K562 (cell line): ENCODE results near the gene SEH1L. TPM values are rescaled to one million over a fixed set of nuclear protein-coding genes. Genes with fewer than 3 reads are reported as not detected.

Experiments used
- ATAC-seq: fragments of 200-7000 bp; cut with Tn5 transposase; 3 replicates; pipeline ENCODE4 v1.9.1; 2020; ENCODE audit warnings: moderate library complexity
- BruUV-seq: library from RNA; stranded (reverse); fragments of 400-500 nt; replicated peaks from 2 replicates; lab custom pipeline; 2021; lab: Mats Ljungman, UMichigan
- CTCF ChIA-PET: fragments of 300-600 bp; formaldehyde crosslinking; extraction: SDS; loops from one replicate; lab custom pipeline; 2021; ENCODE audit warnings: low intra/inter-chr PET ratio; lab: Yijun Ruan, JAX
- POLR2A ChIA-PET: fragments of 300-600, 350-650 bp; sonication (Branson Sonifier 250); formaldehyde crosslinking; extraction: SDS; loops from one replicate; lab custom pipeline; 2021; ENCODE audit warnings: antibody characterized with exemption, inconsistent platforms; lab: Yijun Ruan, JAX
- DNase-seq, 4 experiments: peaks; one replicate each; pipeline versions ENCODE4 v3.0.0 to v3.0.0-alpha.2; 2011 to 2018; ENCODE audit warnings: low spot score in 3 of 4, mixed read lengths in 3 of 4; ENCODE audit errors: extremely low read depth in 1 of 4
- FAIRE-seq: peaks from 2 replicates; lab custom pipeline; 2011; peaks lifted over from hg19 to GRCh38; lab: Jason Lieb, UNC
- H2AFZ ChIP-seq: 2 replicates; pipeline ENCODE4 v1.6.0; 2011; ENCODE audit warnings: low read depth, low read length, control low read depth, inconsistent platforms
- H3K27ac ChIP-seq: fragments of 200-600 bp; 3 replicates; pipeline ENCODE4 v1.8.0; 2011; ENCODE audit warnings: low read depth, mild to moderate bottlenecking, control low read depth, inconsistent platforms, low read length, moderate library complexity, mixed read lengths; ENCODE audit errors: extremely low read depth
- H3K27me3 ChIP-seq, 2 experiments: fragments of 300-600 bp in 1 of 2; 2 replicates in 1 of 2; 3 replicates in 1 of 2; pipeline versions ENCODE4 v1.6.0 to v1.8.0; 2011; ENCODE audit warnings: inconsistent platforms in 2 of 2, low read length in 2 of 2, mild to moderate bottlenecking in 1 of 2, mixed read lengths in 1 of 2, moderate library complexity in 1 of 2; ENCODE audit not compliant: control insufficient read depth in 2 of 2, insufficient read depth in 2 of 2
- H3K36me3 ChIP-seq: fragments of 300-600 bp; 3 replicates; pipeline ENCODE4 v1.8.0; 2011; ENCODE audit warnings: mild to moderate bottlenecking, low read length, inconsistent platforms; ENCODE audit not compliant: control insufficient read depth, insufficient read depth
- H3K4me1 ChIP-seq, 2 experiments: fragments of 200-600 bp in 1 of 2; replicated peaks in 1 of 2; 2 replicates in 1 of 2; 3 replicates in 1 of 2; pipeline versions ENCODE4 v1.5.1 to v1.8.0; 2011; ENCODE audit warnings: inconsistent platforms in 2 of 2, low read length in 2 of 2, mild to moderate bottlenecking in 1 of 2, mixed read lengths in 1 of 2, moderate library complexity in 1 of 2; ENCODE audit not compliant: control insufficient read depth in 2 of 2, insufficient read depth in 2 of 2
- H3K4me2 ChIP-seq: 2 replicates; pipeline ENCODE4 v1.6.1; 2011; ENCODE audit warnings: low read length, control low read depth, inconsistent platforms, mixed read lengths; ENCODE audit not compliant: insufficient read depth
- H3K4me3 ChIP-seq: fragments of 200-600 bp; sonication (generic), shearing (Covaris generic); 2 replicates; pipeline ENCODE4 v1.5.1; 2016; ENCODE audit warnings: control low read depth, inconsistent platforms
- H3K79me2 ChIP-seq: fragments of 200-600 bp; 3 replicates; pipeline ENCODE4 v1.8.0; 2011; ENCODE audit warnings: low read length, inconsistent platforms; ENCODE audit not compliant: control insufficient read depth, insufficient read depth
- H3K9ac ChIP-seq, 2 experiments: 2 replicates each; pipeline versions ENCODE4 v1.6.0 to v1.6.1; 2011; ENCODE audit warnings: low read depth in 2 of 2, low read length in 2 of 2, control low read depth in 1 of 2, inconsistent platforms in 1 of 2, mild to moderate bottlenecking in 1 of 2, mixed read lengths in 1 of 2; ENCODE audit not compliant: insufficient read depth in 1 of 2
- H3K9me1 ChIP-seq: one replicate; pipeline ENCODE4 v1.6.0; 2011; ENCODE audit warnings: inconsistent platforms, mild to moderate bottlenecking, low read length, moderate library complexity; ENCODE audit not compliant: control insufficient read depth, insufficient read depth
- H3K9me3 ChIP-seq: replicated peaks from 2 replicates; pipeline ENCODE4 v1.5.1; 2011; ENCODE audit warnings: low read depth, low read length, inconsistent platforms; ENCODE audit not compliant: control insufficient read depth, insufficient read depth
- H4K20me1 ChIP-seq: replicated peaks from 2 replicates; pipeline ENCODE4 v1.6.1; 2011; ENCODE audit warnings: low read length, inconsistent platforms, mixed read lengths; ENCODE audit not compliant: control insufficient read depth, insufficient read depth
- CTBP1 ChIP-seq: fragments of 450-650 bp; IDR thresholded peaks from 2 replicates; pipeline ENCODE4 v1.6.1; 2016; ENCODE audit warnings: borderline replicate concordance
- NFYB ChIP-seq: IDR thresholded peaks from 2 replicates; pipeline ENCODE4 v1.6.1; 2011; ENCODE audit warnings: mild to moderate bottlenecking, moderate library complexity; ENCODE audit not compliant: insufficient read length; ENCODE audit errors: extremely low read depth
- RNF219 ChIP-seq: fragments of 250-450 bp; sonication (Bioruptor Pico); IDR thresholded peaks from 2 replicates; pipeline ENCODE4 v1.5.0; 2022; ENCODE audit warnings: mild to moderate bottlenecking
- WGBS: fragments of 100-300 bp; shearing (Covaris generic); methylation state at CpG from one replicate; pipeline ENCODE4 v1.1.6; 2016; ENCODE audit warnings: low coverage, mixed read lengths; ENCODE audit not compliant: insufficient coverage; ENCODE audit errors: missing lambda C conversion rate; 5-methylcytosine and 5-hydroxymethylcytosine counted together
- in situ Hi-C: fragments of 300-500 bp; cut with MboI; formaldehyde crosslinking; loops from 4 replicates; pipeline ENCODE4 v1.15.0; 2018; ENCODE audit warnings: inconsistent platforms, mixed read lengths
- intact Hi-C: fragments of 100-400 bp; cut with micrococcal nuclease; formaldehyde crosslinking; loops from 2 replicates; pipeline ENCODE4 v1.14.2; 2022
- polyA plus RNA-seq, 8 experiments: library from polyadenylated mRNA; depleted of rRNA in 4 of 8; stranded (reverse) in 5 of 8; unstranded in 3 of 8; fragments of >200 nt; fragmentation: Nextera tagmentation in 2 of 8; fragmentation: Illumina TruSeq in 1 of 8; extraction: Ambion mirVana in 2 of 8; extraction: Trizol in 1 of 8; gene quantifications; 2 replicates each; pipeline versions ENCODE4 v1.2.1 to v1.2.3, GENCODE V29; 2011 to 2014; ENCODE audit warnings: inconsistent platforms in 1 of 8, missing spikeins in 1 of 8
- total RNA-seq, 7 experiments: library from RNA; depleted of rRNA in 6 of 7; stranded (reverse); fragments of >200 nt in 6 of 7; fragmentation: Illumina TruSeq in 2 of 7; extraction: Trizol in 2 of 7; gene quantifications; 2 replicates each; pipeline versions ENCODE4 v1.2.1 to v1.2.3, GENCODE V29; 2011 to 2021; ENCODE audit warnings: low replicate concordance in 1 of 7

SEH1L gene
- total and polyA plus RNA-seq, 9 of the 15 experiments (the other 6 are each of a cell fraction or from before 2014, with no cell fraction given) = 62.2 to 180 (median 108) TPM

- H3K27ac ChIP-seq = no peak overlapping the region
- ATAC-seq = peak; percentile 57; the same call in 2 of the 3 replicates
Observed at GRCh38 chr18:12921178-12921577, 26.6 kb upstream of the SEH1L start.

More at GRCh38 chr18:12921178-12921577, 26.6 kb upstream of the SEH1L start:
- FAIRE-seq = no peak
- intact Hi-C loops = no loop called here
- no TSS peak for BruUV-seq
- ChIA-PET POLR2A (interaction anchor here (0.6 to 1.3 kb wide), 3 partner anchors 14 to 581 kb away, joined by 3 to 4 read pairs (median 4); partner anchors contain the start of gene CEP192), CTCF (no interaction called here)
- Histone ChIP-seq H3K4me1 (no peaks in the 10 kb centered on the region), H3K79me2 (no peaks in the 10 kb centered on the region), H3K9ac (no peak overlapping the region; a peak in 1 of 4 replicates), H3K27me3 (no peaks in the 10 kb centered on the region), H3K9me1 (no peaks in the 10 kb centered on the region), H3K36me3 (no peaks in the 10 kb centered on the region), H2AFZ (peak overlapping the region; percentile 37; the same call in 1 of the 2 replicates), H3K4me3 (no peak overlapping the region), H3K9me3 (no peaks in the 10 kb centered on the region), H4K20me1 (no peaks in the 10 kb centered on the region), H3K4me2 (no peak overlapping the region)
- in situ Hi-C loops = no loop called here
- no peak for DNase-seq
- TF ChIP-seq RNF219 = no peak
- no peak for TF ChIP-seq NFYB
- TF ChIP-seq CTBP1 = 0 out of 2 replicates have a peak, but pooled peaks have one; percentile 12
- WGBS = 12% methylated on average over 7 of the region's 7 CpGs
